Neural crest cell (in vitro differentiated cells): ENCODE data around the gene EFCAB11. TPM values are rescaled to one million over a fixed set of nuclear protein-coding genes. Genes with fewer than 3 reads are reported as not detected.

Experiments
- DNase-seq: peaks from one replicate; pipeline ENCODE4 v3.0.0; 2021; ENCODE audit warnings: low read depth, mixed read lengths, low spot score
- H3K27ac Mint-ChIP-seq: one replicate; pipeline ENCODE4 v1.8.0; 2021; ENCODE audit warnings: mild to moderate bottlenecking, mixed read lengths; ENCODE audit not compliant: unreplicated experiment
- H3K27me3 Mint-ChIP-seq: 2 replicates; pipeline ENCODE4 v1.8.0; 2021; ENCODE audit warnings: low read depth, mild to moderate bottlenecking, mixed read lengths
- H3K36me3 Mint-ChIP-seq: 2 replicates; pipeline ENCODE4 v1.8.0; 2021; ENCODE audit warnings: low read depth, mild to moderate bottlenecking, mixed read lengths
- H3K4me1 Mint-ChIP-seq: 2 replicates; pipeline ENCODE4 v1.8.0; 2021; ENCODE audit warnings: mixed read lengths
- H3K4me3 Mint-ChIP-seq: one replicate; pipeline ENCODE4 v1.8.0; 2021; ENCODE audit warnings: mild to moderate bottlenecking, mixed read lengths
- H3K9me3 Mint-ChIP-seq: 2 replicates; pipeline ENCODE4 v1.8.0; 2021; ENCODE audit warnings: mixed read lengths
- total RNA-seq: library from RNA; stranded (reverse); gene quantifications from 2 replicates; pipeline ENCODE4 v1.2.1, GENCODE V29; 2021
- TF ChIP-seq, protein P1 (sequence below): fragments of 200-600 bp; sonication (generic); conservative IDR thresholded peaks from 2 replicates; pipeline ENCODE4 v1.5.0; 2021; ENCODE audit warnings: antibody characterized with exemption, mild to moderate bottlenecking

The EFCAB11 gene
- total RNA-seq, 1 donor from 2014 or later = 15.4 TPM

DNA sequence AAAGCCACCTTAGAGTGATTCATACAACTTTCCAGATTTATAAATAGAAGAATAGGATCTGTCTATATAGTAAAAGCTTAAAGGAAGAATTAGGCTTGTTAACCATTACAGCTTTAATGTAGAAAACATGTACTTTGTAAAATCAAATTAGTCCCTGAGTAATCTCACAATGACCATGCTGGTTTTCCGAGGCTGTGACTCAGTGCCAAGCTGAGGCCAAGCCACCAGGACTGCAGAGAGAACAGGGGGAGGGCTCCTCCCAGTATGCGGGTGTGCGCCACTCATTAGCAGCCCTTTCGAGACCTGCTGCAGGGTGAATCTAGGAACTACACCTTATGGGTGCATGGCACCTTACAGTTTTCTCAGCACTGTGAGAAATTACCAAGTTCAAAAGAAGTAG lies 167.0 kb downstream of the EFCAB11 start:
- H3K36me3 Mint-ChIP-seq = peaks cover under 1% of the 10 kb centered on the region
- no peak overlapping the region for H3K4me3 Mint-ChIP-seq
- no peak overlapping the region for H3K27ac Mint-ChIP-seq
- H3K9me3 Mint-ChIP-seq = no peaks in the 10 kb centered on the region
- DNase-seq = no peak
- TF ChIP-seq, protein P1, sequence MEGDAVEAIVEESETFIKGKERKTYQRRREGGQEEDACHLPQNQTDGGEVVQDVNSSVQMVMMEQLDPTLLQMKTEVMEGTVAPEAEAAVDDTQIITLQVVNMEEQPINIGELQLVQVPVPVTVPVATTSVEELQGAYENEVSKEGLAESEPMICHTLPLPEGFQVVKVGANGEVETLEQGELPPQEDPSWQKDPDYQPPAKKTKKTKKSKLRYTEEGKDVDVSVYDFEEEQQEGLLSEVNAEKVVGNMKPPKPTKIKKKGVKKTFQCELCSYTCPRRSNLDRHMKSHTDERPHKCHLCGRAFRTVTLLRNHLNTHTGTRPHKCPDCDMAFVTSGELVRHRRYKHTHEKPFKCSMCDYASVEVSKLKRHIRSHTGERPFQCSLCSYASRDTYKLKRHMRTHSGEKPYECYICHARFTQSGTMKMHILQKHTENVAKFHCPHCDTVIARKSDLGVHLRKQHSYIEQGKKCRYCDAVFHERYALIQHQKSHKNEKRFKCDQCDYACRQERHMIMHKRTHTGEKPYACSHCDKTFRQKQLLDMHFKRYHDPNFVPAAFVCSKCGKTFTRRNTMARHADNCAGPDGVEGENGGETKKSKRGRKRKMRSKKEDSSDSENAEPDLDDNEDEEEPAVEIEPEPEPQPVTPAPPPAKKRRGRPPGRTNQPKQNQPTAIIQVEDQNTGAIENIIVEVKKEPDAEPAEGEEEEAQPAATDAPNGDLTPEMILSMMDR = no peak
- no peaks in the 10 kb centered on the region for H3K27me3 Mint-ChIP-seq
- peaks cover 4% of the 10 kb centered on the region for H3K4me1 Mint-ChIP-seq

DNA sequence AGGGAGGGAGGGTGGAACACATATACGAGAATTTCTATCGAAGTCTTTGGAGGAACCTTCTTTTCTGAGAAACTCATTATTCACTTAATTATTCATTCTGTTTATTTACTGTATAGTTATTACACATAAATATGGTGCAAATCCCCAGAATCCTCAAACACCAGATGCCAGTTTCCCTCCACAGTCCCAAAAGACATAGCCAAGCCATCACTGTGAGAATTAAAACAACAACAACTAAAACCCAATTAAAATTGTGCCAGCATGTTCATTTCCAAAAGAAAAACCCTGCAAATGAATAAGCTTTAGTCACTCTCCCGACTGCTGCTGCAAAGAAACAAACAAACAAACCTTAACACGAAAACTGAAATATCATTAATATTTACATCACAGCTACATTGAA lies 173.5 kb downstream of the EFCAB11 start:
- H3K36me3 Mint-ChIP-seq = peaks cover 7% of the 10 kb centered on the region
- TF ChIP-seq, protein P1 = no peak
- H3K9me3 Mint-ChIP-seq = peaks cover 10% of the 10 kb centered on the region
- H3K4me3 Mint-ChIP-seq = no peak overlapping the region
- H3K27ac Mint-ChIP-seq = no peak overlapping the region
- DNase-seq = no peak
- H3K4me1 Mint-ChIP-seq = peaks cover 11% of the 10 kb centered on the region
- no peaks in the 10 kb centered on the region for H3K27me3 Mint-ChIP-seq

DNA sequence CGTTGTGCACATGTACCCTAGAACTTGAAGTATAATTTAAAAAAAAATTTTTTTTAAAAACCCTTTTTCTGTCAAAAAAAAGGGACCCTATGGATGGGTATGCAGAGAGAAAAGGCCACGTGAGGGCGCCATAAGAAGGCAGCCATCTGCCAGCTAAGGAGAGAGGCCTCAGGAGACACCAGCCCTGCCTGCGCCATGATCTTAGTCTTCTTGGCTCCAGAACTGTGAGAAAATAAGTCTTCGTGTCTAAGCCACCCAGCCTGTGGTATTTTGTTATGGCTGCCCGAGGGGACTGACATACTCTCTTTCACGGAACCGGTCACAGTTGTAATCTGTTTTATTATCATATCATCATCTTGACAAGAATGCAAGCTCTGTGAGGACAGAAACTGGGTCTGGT lies 174.8 kb downstream of the EFCAB11 start:
- Mint-ChIP-seq H3K36me3 (peaks cover 7% of the 10 kb centered on the region), H3K27ac (no peak overlapping the region), H3K4me1 (peaks cover 15% of the 10 kb centered on the region), H3K4me3 (no peak overlapping the region), H3K27me3 (no peaks in the 10 kb centered on the region), H3K9me3 (peaks cover 10% of the 10 kb centered on the region)
- TF ChIP-seq, protein P1 = no peak
- no peak for DNase-seq

DNA sequence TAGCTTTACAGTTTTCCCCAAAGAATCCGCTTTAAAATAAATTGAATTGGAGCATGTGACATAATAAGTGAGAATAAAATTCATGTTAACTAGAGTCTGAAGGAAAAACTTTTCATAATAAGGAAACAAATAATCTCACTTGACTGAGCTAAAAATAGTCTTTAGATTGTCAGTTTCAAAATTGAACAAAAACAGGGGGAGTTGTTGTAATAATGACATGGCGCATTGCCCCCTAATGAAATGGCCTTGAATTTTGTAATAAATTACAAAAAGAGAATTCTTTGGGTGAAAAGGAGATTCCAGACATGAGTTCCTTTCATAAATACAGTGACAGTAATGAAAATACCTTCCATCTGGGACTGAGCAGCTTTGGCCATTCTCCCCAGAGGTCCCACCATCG lies 178.6 kb downstream of the EFCAB11 start:
- peaks cover 10% of the 10 kb centered on the region for H3K9me3 Mint-ChIP-seq
- TF ChIP-seq, protein P1 = no peak
- peaks cover 7% of the 10 kb centered on the region for H3K36me3 Mint-ChIP-seq
- peaks cover 26% of the 10 kb centered on the region for H3K4me1 Mint-ChIP-seq
- H3K27me3 Mint-ChIP-seq = peaks cover 10% of the 10 kb centered on the region
- DNase-seq = no peak
- no peak overlapping the region for H3K27ac Mint-ChIP-seq
- no peak overlapping the region for H3K4me3 Mint-ChIP-seq

DNA sequence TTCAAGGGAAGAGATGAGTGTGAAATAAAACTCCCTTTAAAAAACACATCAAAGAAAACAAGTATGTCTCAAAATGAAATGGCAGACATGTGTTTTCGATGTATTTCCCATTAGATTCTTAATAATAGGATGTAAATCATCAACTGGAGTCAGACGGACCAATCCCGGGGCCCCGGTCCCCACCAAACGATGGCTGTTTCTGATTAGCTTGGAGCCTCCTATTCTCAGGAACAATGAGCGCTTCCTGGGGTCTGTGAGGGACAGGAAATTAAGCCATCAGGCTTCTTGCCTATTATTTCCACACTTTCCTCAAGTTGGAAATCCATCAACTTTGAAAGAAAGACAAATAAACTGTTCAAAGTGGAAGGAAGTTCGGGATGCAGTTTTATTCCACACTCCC lies 179.4 kb downstream of the EFCAB11 start:
- H3K36me3 Mint-ChIP-seq = peaks cover 5% of the 10 kb centered on the region
- peaks cover 26% of the 10 kb centered on the region for H3K4me1 Mint-ChIP-seq

More for the DNA sequence above, 179.4 kb downstream of the EFCAB11 start:
- no peak for DNase-seq
- peaks cover 10% of the 10 kb centered on the region for H3K27me3 Mint-ChIP-seq
- TF ChIP-seq, protein P1 = no peak
- no peak overlapping the region for H3K27ac Mint-ChIP-seq
- peaks cover 10% of the 10 kb centered on the region for H3K9me3 Mint-ChIP-seq
- no peak overlapping the region for H3K4me3 Mint-ChIP-seq
